ENCODE measurements around the gene CEP290.

DNA sequence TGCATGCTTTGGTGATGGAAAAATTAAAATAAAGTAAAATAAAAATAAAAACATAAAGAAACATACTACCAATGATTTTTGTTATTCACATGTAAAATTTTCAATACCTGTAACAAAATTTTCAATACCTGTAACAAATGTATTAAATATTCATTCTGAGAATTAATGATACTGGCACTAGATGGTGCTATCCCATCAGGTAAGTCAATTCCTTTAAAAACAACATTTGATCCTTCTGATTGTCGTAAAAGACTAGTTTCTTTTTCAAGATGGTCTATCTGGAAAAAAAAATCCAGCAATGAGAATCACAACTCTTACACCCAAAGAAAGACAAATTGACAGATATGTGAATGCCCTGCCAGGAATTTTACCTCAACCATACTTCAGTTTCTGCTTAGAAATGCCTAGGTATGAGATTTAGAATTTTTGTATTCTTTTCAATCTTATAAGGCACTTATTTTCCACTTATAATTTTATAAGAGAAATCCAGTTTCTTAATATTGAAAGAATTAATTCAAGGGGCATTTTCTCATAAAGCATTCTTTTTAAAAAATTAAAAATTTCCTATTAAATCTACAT, 30.7 kb downstream of the CEP290 start:
- TF ChIP-seq, protein P1, sequence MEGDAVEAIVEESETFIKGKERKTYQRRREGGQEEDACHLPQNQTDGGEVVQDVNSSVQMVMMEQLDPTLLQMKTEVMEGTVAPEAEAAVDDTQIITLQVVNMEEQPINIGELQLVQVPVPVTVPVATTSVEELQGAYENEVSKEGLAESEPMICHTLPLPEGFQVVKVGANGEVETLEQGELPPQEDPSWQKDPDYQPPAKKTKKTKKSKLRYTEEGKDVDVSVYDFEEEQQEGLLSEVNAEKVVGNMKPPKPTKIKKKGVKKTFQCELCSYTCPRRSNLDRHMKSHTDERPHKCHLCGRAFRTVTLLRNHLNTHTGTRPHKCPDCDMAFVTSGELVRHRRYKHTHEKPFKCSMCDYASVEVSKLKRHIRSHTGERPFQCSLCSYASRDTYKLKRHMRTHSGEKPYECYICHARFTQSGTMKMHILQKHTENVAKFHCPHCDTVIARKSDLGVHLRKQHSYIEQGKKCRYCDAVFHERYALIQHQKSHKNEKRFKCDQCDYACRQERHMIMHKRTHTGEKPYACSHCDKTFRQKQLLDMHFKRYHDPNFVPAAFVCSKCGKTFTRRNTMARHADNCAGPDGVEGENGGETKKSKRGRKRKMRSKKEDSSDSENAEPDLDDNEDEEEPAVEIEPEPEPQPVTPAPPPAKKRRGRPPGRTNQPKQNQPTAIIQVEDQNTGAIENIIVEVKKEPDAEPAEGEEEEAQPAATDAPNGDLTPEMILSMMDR (IDR thresholded peaks at IDR 0.05) = peak; percentile 40 to 53 (median 44)
- TF ChIP-seq POLR2A (IDR thresholded peaks at IDR 0.05) = no peak

All from uterus (tissue), 2 donors.